ENCODE results near the gene CBFA2T3.
"Not testable (repeated sequence)": the region's sequence is repeated elsewhere in the genome, so short reads cannot be mapped to it uniquely, and the experiment has no call there.

The CBFA2T3 gene

GRCh38 chr16:88977018-88977811 is at the start of gene CBFA2T3:
Gene CBFA2T3, minus strand, starts transcription at chr16:88977207. Its CDS starts 400 bp downstream, at chr16:88976807.
- peak; percentile 6 for DNase-seq (ENCODE audit: low read depth)

GRCh38 chr16:89026121-89026612 is 49.2 kb upstream of the CBFA2T3 start:
- no peak for DNase-seq (ENCODE audit: low read depth)

- no peak for DNase-seq (ENCODE audit: low read depth)
Measured at GRCh38 chr16:89025636-89026035, 48.6 kb upstream of the CBFA2T3 start.

GRCh38 chr16:89024546-89025060 is 47.6 kb upstream of the CBFA2T3 start:
- no peak for DNase-seq (ENCODE audit: low read depth)

- DNase-seq (ENCODE audit: low read depth), result no peak
Measured at GRCh38 chr16:89023621-89024511, 46.9 kb upstream of the CBFA2T3 start.

GRCh38 chr16:89023151-89023551 is 46.1 kb upstream of the CBFA2T3 start:
- DNase-seq (ENCODE audit: low read depth), result no peak

- DNase-seq (ENCODE audit: low read depth), result no peak
Measured at GRCh38 chr16:89022051-89022836, 45.2 kb upstream of the CBFA2T3 start.

GRCh38 chr16:89020925-89021595 is 44.1 kb upstream of the CBFA2T3 start:
- DNase-seq (ENCODE audit: low read depth), result no peak

GRCh38 chr16:89020068-89020924 is 43.3 kb upstream of the CBFA2T3 start:
- no peak for DNase-seq (ENCODE audit: low read depth)

- DNase-seq (ENCODE audit: low read depth), result no peak
Measured at GRCh38 chr16:89019511-89019910, 42.5 kb upstream of the CBFA2T3 start.

- no peak for DNase-seq (ENCODE audit: low read depth)
Measured at GRCh38 chr16:89018282-89019158, 41.5 kb upstream of the CBFA2T3 start.

- DNase-seq (ENCODE audit: low read depth), result no peak
Measured at GRCh38 chr16:89017543-89018281, 40.7 kb upstream of the CBFA2T3 start.

- not testable (repeated sequence) for DNase-seq (ENCODE audit: low read depth)
Measured at GRCh38 chr16:89016561-89016960, 39.6 kb upstream of the CBFA2T3 start.

- DNase-seq (ENCODE audit: low read depth), result no peak
Measured at GRCh38 chr16:89015271-89015859, 38.4 kb upstream of the CBFA2T3 start.

- no peak for DNase-seq (ENCODE audit: low read depth)
Measured at GRCh38 chr16:89014403-89015230, 37.6 kb upstream of the CBFA2T3 start.

- DNase-seq (ENCODE audit: low read depth), result no peak
Measured at GRCh38 chr16:89013692-89014402, 36.8 kb upstream of the CBFA2T3 start.

- DNase-seq (ENCODE audit: low read depth), result no peak
Measured at GRCh38 chr16:89013111-89013510, 36.1 kb upstream of the CBFA2T3 start.

Measured in EH (cell line).